IMR-90 (cell line): ENCODE data around the gene ALS2. TPM values are rescaled to one million over a fixed set of nuclear protein-coding genes. Genes with fewer than 3 reads are reported as not detected.

Source experiments
- ATAC-seq: fragments of 200-7000 bp; cut with Tn5 transposase; 2 replicates; pipeline ENCODE4 v1.9.1; 2020; ENCODE audit warnings: low read depth, mild to moderate bottlenecking, moderate library complexity
- BruUV-seq: library from RNA; stranded (reverse); fragments of 400-500 nt; replicated peaks from 2 replicates; lab custom pipeline; 2021; lab: Mats Ljungman, UMichigan
- CTCF ChIA-PET: fragments of 300-600 bp; formaldehyde crosslinking; extraction: SDS; loops from one replicate; lab custom pipeline; 2021; ENCODE audit warnings: antibody characterized with exemption; lab: Yijun Ruan, JAX
- POLR2A ChIA-PET: fragments of 300-600 bp; sonication (Branson Sonifier 250); formaldehyde crosslinking; loops from one replicate; lab custom pipeline; 2022; ENCODE audit warnings: antibody characterized with exemption; ENCODE audit not compliant: unreplicated experiment; lab: Charles Lee
- DNase-seq: peaks from one replicate; pipeline ENCODE4 v3.0.0; 2013
- H2AFZ ChIP-seq: replicated peaks from 2 replicates; pipeline ENCODE3; 2013; ENCODE audit warnings: low read length, mild to moderate bottlenecking; ENCODE audit not compliant: poor library complexity
- H2AK5ac ChIP-seq: 2 replicates; pipeline ENCODE4 v1.6.1; 2013; ENCODE audit warnings: low read depth, low read length, inconsistent platforms
- H2AK9ac ChIP-seq: replicated peaks from 2 replicates; pipeline ENCODE3; 2013; ENCODE audit warnings: mild to moderate bottlenecking, low read depth, low read length, moderate library complexity; ENCODE audit not compliant: poor library complexity
- H2BK120ac ChIP-seq: 2 replicates; pipeline ENCODE4 v1.6.1; 2013; ENCODE audit warnings: low read depth, low read length, inconsistent platforms
- H2BK15ac ChIP-seq: 3 replicates; pipeline ENCODE4 v1.6.1; 2013; ENCODE audit warnings: low read depth, low read length, inconsistent platforms
- H2BK20ac ChIP-seq: 2 replicates; pipeline ENCODE4 v1.6.1; 2013; ENCODE audit warnings: low read depth, mild to moderate bottlenecking, inconsistent platforms, low read length, moderate library complexity
- H2BK5ac ChIP-seq: 2 replicates; pipeline ENCODE4 v1.6.1; 2013; ENCODE audit warnings: mild to moderate bottlenecking, low read depth, low read length, inconsistent platforms; ENCODE audit not compliant: poor library complexity, severe bottlenecking
- H3K14ac ChIP-seq: replicated peaks from 2 replicates; pipeline ENCODE4 v1.6.1; 2013; ENCODE audit warnings: low read depth, low read length, inconsistent platforms
- H3K18ac ChIP-seq: 2 replicates; pipeline ENCODE4 v1.6.1; 2013; ENCODE audit warnings: low read depth, low read length, control low read depth
- H3K23ac ChIP-seq: 2 replicates; pipeline ENCODE4 v1.6.1; 2013; ENCODE audit warnings: low read depth, low read length, inconsistent platforms
- H3K27ac ChIP-seq: 2 replicates; pipeline ENCODE4 v1.5.1; 2013; ENCODE audit warnings: mild to moderate bottlenecking, control low read depth, low read length; ENCODE audit not compliant: insufficient read depth
- H3K27me3 ChIP-seq: 2 replicates; pipeline ENCODE4 v1.6.1; 2013; ENCODE audit warnings: low read length; ENCODE audit not compliant: control insufficient read depth, insufficient read depth
- H3K36me3 ChIP-seq: 2 replicates; pipeline ENCODE4 v1.6.1; 2013; ENCODE audit warnings: low read length, mixed read lengths; ENCODE audit not compliant: control insufficient read depth, insufficient read depth
- H3K4ac ChIP-seq: 2 replicates; pipeline ENCODE4 v1.6.1; 2013; ENCODE audit warnings: low read depth, low read length, inconsistent platforms
- H3K4me1 ChIP-seq: 2 replicates; pipeline ENCODE4 v1.6.1; 2013; ENCODE audit warnings: low read length, mixed read lengths; ENCODE audit not compliant: control insufficient read depth, insufficient read depth
- H3K4me2 ChIP-seq: 2 replicates; pipeline ENCODE4 v1.6.1; 2013; ENCODE audit warnings: low read depth, mild to moderate bottlenecking, control low read depth, low read length, moderate library complexity
- H3K4me3 ChIP-seq: 2 replicates; pipeline ENCODE4 v1.5.1; 2013; ENCODE audit warnings: low read depth, mild to moderate bottlenecking, control low read depth, low read length, moderate library complexity; ENCODE audit not compliant: insufficient read depth
- H3K56ac ChIP-seq: 2 replicates; pipeline ENCODE4 v1.6.1; 2013; ENCODE audit warnings: low read length, inconsistent platforms; ENCODE audit not compliant: insufficient read depth; ENCODE audit errors: extremely low read depth
- H3K79me1 ChIP-seq, 2 experiments: 2 replicates each; pipeline ENCODE4 v1.6.1; 2013; ENCODE audit warnings: low read length in 2 of 2, inconsistent platforms in 1 of 2, low read depth in 1 of 2
- H3K9ac ChIP-seq: 2 replicates; pipeline ENCODE4 v1.6.1; 2013; ENCODE audit warnings: low read depth, low read length, control low read depth
- H3K9me1 ChIP-seq: 2 replicates; pipeline ENCODE4 v1.6.1; 2013; ENCODE audit warnings: low read length, inconsistent platforms; ENCODE audit not compliant: insufficient read depth
- H3K9me3 ChIP-seq: 2 replicates; pipeline ENCODE4 v1.6.1; 2013; ENCODE audit warnings: low read length; ENCODE audit not compliant: control insufficient read depth, insufficient read depth
- H4K20me1 ChIP-seq: 2 replicates; pipeline ENCODE4 v1.6.1; 2013; ENCODE audit warnings: low read length, inconsistent platforms; ENCODE audit not compliant: insufficient read depth
- H4K5ac ChIP-seq: 2 replicates; pipeline ENCODE4 v1.6.1; 2013; ENCODE audit warnings: mild to moderate bottlenecking, low read depth, low read length, control low read depth
- H4K8ac ChIP-seq, 2 experiments: 2 replicates each; pipeline ENCODE4 v1.6.1; 2013; ENCODE audit warnings: low read depth in 2 of 2, low read length in 2 of 2, control low read depth in 1 of 2, inconsistent platforms in 1 of 2
- H4K91ac ChIP-seq: 2 replicates; pipeline ENCODE4 v1.6.1; 2013; ENCODE audit warnings: low read depth, low read length, inconsistent platforms; ENCODE audit not compliant: insufficient read depth
- MAZ ChIP-seq: IDR thresholded peaks from 2 replicates; pipeline ENCODE4 v1.6.1; 2012; ENCODE audit warnings: low read depth, mild to moderate bottlenecking, low read length, improper control_type of control experiment, moderate library complexity, borderline replicate concordance
- MXI1 ChIP-seq: IDR thresholded peaks from 2 replicates; pipeline ENCODE4 v1.6.1; 2012; ENCODE audit warnings: low read depth, mild to moderate bottlenecking, low read length, moderate library complexity, borderline replicate concordance
- NFE2L2 ChIP-seq: fragments of 150-350 bp; IDR thresholded peaks from 2 replicates; pipeline ENCODE4 v1.6.1; 2016; ENCODE audit warnings: low read depth, mild to moderate bottlenecking, low read length
- RAD21 ChIP-seq: IDR thresholded peaks from 2 replicates; pipeline ENCODE4 v1.6.1; 2012; ENCODE audit warnings: low read length, improper control_type of control experiment
- SMC3 ChIP-seq: fragments of 150-350 bp; IDR thresholded peaks from 2 replicates; pipeline ENCODE4 v1.6.1; 2016; ENCODE audit warnings: low read depth, mild to moderate bottlenecking, antibody characterized with exemption, low read length, moderate library complexity
- WGBS, 2 experiments: methylation state at CpG; one replicate each; pipeline versions ENCODE4 v1.1.5 to v1.1.7; 2013; ENCODE audit warnings: missing lambda C conversion rate in 2 of 2; ENCODE audit not compliant: insufficient read length in 1 of 2; ENCODE audit errors: extremely low coverage in 2 of 2; 5-methylcytosine and 5-hydroxymethylcytosine counted together
- dilution Hi-C: fragments of 300-500 bp; cut with HindIII; formaldehyde crosslinking; loops from one replicate; pipeline ENCODE4 v1.14.3; 2018; ENCODE audit warnings: low sequenced_read_pairs; ENCODE audit not compliant: unreplicated experiment
- in situ Hi-C: fragments of 300-500 bp; cut with MboI; formaldehyde crosslinking; loops from 3 replicates; pipeline ENCODE4 v1.14.3; 2019; ENCODE audit warnings: low sequenced_read_pairs, inconsistent platforms, mixed read lengths
- intact Hi-C: fragments of 100-400 bp; cut with micrococcal nuclease; formaldehyde crosslinking; loops from 2 replicates; pipeline ENCODE4 v1.10.0; 2022
- polyA plus RNA-seq, 3 experiments: library from polyadenylated mRNA; depleted of rRNA; stranded (reverse); fragments of >200 nt; gene quantifications; 2 replicates each; pipeline ENCODE4 v1.2.3, GENCODE V29; 2012; ENCODE audit warnings: low replicate concordance in 1 of 3
- total RNA-seq: library from RNA; depleted of rRNA; stranded (reverse); fragments of >200 nt; gene quantifications from 2 replicates; pipeline ENCODE4 v1.2.3, GENCODE V29; 2012
- TF ChIP-seq, protein P1 (sequence below): fragments of 150-350 bp; IDR thresholded peaks from 2 replicates; pipeline ENCODE4 v1.6.1; 2017; ENCODE audit warnings: mild to moderate bottlenecking, antibody characterized with exemption, low read length, low read depth
- TF ChIP-seq, protein P2 (sequence below): fragments of 150-350 bp; IDR thresholded peaks from 2 replicates; pipeline ENCODE4 v1.6.1; 2016; ENCODE audit warnings: low read depth, mild to moderate bottlenecking, low read length, moderate library complexity, borderline replicate concordance

Gene ALS2
- total and polyA plus RNA-seq, 2 of the 4 experiments (the other 2 are of a cell fraction): 14.4 to 42.3 TPM

DNA sequence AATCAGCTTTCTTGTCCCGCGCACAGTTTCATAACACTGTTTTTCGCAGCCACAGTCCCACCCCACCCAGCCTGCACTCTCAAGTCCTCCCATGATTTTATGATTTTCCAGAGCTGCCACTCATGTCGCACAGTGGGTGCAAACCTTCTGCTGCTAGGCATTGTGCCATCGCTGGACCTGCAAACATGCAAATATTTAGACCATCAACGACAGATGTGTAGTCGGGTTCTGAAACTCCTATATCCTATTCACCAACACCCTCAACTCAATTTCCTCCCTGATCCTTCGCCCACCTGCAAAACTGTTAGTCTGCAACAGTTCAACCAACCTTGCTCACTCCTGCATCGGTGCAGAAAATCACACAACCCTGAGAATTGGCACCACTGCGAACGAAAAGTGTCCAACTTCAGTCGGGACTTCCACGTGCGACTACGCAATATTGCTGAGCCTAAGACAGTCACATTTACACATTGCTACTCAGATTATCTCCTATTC lies 871 bp upstream of the ALS2 start:
- H4K5ac ChIP-seq: peak overlapping the region; percentile 83
- peak overlapping the region; percentile 70 for H4K91ac ChIP-seq
- peak overlapping the region; percentile 76 for H3K4me3 ChIP-seq
- H3K9me3 ChIP-seq: no peaks in the 10 kb centered on the region
- H2AK9ac ChIP-seq: peak overlapping the region; percentile 77
- H3K18ac ChIP-seq: no peak overlapping the region
- ATAC-seq: peak; percentile 1
- H2BK5ac ChIP-seq: peak overlapping the region; percentile 2
- peaks cover 0 to 32% of the 10 kb centered on the region in 2 experiments; a peak in 3 of 4 replicates for H3K79me1 ChIP-seq
- peak overlapping the region; percentile 97 for H4K8ac ChIP-seq
- dilution Hi-C loops (no loop called here), in situ Hi-C loops (no loop called here), intact Hi-C loops (no loop called here)
- no peak overlapping the region; the same call in 1 of the 2 replicates for H2AK5ac ChIP-seq
- peak overlapping the region; percentile 20; the same call in 1 of the 2 replicates for H2BK120ac ChIP-seq
- H3K56ac ChIP-seq: peak overlapping the region; percentile 25; the same call in 1 of the 2 replicates
- H2BK20ac ChIP-seq: peak overlapping the region; percentile 57; the same call in 1 of the 2 replicates
- peak overlapping the region; percentile 88 for H3K4ac ChIP-seq
- H3K4me1 ChIP-seq: no peaks in the 10 kb centered on the region; the same call in 1 of the 2 replicates
- peaks cover 10% of the 10 kb centered on the region; the same call in 1 of the 2 replicates for H4K20me1 ChIP-seq
- H3K27me3 ChIP-seq: no peaks in the 10 kb centered on the region
- BruUV-seq: no TSS peak
- H3K27ac ChIP-seq: peak overlapping the region; percentile 24
- TF ChIP-seq MXI1: no peak
- TF ChIP-seq, protein P1, sequence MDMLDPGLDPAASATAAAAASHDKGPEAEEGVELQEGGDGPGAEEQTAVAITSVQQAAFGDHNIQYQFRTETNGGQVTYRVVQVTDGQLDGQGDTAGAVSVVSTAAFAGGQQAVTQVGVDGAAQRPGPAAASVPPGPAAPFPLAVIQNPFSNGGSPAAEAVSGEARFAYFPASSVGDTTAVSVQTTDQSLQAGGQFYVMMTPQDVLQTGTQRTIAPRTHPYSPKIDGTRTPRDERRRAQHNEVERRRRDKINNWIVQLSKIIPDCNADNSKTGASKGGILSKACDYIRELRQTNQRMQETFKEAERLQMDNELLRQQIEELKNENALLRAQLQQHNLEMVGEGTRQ: no peak
- TF ChIP-seq MAZ: no peak
- no peak for TF ChIP-seq NFE2L2
- TF ChIP-seq RAD21: no peak
- TF ChIP-seq, protein P2, sequence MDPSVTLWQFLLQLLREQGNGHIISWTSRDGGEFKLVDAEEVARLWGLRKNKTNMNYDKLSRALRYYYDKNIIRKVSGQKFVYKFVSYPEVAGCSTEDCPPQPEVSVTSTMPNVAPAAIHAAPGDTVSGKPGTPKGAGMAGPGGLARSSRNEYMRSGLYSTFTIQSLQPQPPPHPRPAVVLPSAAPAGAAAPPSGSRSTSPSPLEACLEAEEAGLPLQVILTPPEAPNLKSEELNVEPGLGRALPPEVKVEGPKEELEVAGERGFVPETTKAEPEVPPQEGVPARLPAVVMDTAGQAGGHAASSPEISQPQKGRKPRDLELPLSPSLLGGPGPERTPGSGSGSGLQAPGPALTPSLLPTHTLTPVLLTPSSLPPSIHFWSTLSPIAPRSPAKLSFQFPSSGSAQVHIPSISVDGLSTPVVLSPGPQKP: no peak
- TF ChIP-seq SMC3: no peak
- H3K4me2 ChIP-seq: peak overlapping the region; percentile 97
- peak overlapping the region; percentile 92 for H3K23ac ChIP-seq
- ChIA-PET POLR2A (no interaction called here), CTCF (interaction anchor here (0.8 to 1.0 kb wide), 2 partner anchors 13 to 26 kb away, joined by 3 read pairs; no protein-coding TSS in a partner anchor)
- H3K14ac ChIP-seq: peak overlapping the region; percentile 95
- H2BK15ac ChIP-seq: peak overlapping the region; percentile 58; the same call in 1 of the 3 replicates
- H2AFZ ChIP-seq: peak overlapping the region; percentile 99
- no peaks in the 10 kb centered on the region for H3K36me3 ChIP-seq
- no peak for DNase-seq
- H3K9me1 ChIP-seq: 0 out of 2 replicates have a peak, but pooled peaks cover 5% of the 10 kb centered on the region
- 0% methylated on average over 8 of the region's 15 CpGs; no CpG with 5 or more reads in 1 of the 2 experiments for whole genome bisulfite sequencing, 2 experiments
- peak overlapping the region; percentile 13 for H3K9ac ChIP-seq
